AG09319 (cell line): ENCODE measurements around the gene ARAF.

Experiments
- DNase-seq: peaks from one replicate; pipeline ENCODE4 v3.0.0-alpha.2; 2010; ENCODE audit warnings: low read depth; ENCODE audit errors: extremely low read depth
- CTCF ChIP-seq: IDR thresholded peaks from 2 replicates; pipeline ENCODE4 v1.5.1; 2011; ENCODE audit warnings: low read depth, mild to moderate bottlenecking, inconsistent platforms, low read length, moderate library complexity

ARAF gene

DNA sequence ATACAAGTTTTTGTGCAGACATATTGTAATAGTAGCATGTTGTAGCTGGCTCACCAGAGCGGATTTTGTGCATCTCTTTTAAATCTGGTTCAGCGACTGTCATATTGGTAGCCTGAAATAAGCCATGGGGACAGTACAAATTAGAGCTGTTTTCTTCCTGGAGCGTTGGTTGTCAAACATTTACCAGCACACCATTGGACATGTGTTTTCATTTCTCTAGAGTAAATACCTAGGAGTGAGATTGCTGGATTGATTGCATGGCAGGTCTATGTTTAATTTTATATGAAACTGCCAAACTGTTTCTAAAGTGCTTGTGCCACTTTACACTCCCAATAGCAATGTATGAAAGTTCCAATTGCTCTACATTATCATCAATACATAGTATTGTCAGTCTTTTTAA, 2.6 kb upstream of the ARAF start:
- DNase-seq, result no peak
- TF ChIP-seq CTCF, result no peak

- no peak for DNase-seq
- TF ChIP-seq CTCF, result no peak
These were observed 649 bp upstream of the ARAF start for GRCh38 chrX:47560179-47560933.

- no peak for DNase-seq
- TF ChIP-seq CTCF, result no peak
These were observed 700 bp downstream of the ARAF start for GRCh38 chrX:47561659-47562151.

DNA sequence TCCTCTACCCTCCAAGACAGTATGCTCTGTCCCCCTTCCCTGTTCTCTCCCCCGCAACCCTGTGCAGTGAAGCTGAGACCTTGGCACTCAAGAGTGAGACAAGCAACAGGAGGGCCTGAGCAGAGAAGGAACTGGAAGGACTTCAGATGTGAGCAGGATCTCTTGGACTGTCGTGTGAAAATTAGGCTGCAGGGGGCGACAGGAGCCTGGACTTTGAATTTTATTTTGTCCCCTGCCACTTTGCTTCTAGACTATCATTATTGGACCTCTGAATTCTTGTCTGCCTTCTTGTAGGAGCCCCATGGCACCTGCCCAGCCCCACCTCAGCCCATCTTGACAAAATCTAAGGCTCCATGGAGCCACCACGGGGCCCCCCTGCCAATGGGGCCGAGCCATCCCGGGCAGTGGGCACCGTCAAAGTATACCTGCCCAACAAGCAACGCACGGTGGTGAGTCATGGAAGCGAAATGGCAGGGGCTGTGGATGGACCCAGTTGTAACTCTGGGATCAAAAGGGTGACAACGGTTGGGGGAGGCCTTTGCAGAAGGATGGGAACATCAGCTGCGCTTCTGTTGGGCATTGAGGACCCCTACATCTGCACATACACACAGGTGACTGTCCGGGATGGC, 1.7 kb downstream of the ARAF start:
- DNase-seq, result no peak
- peak; percentile 27 for TF ChIP-seq CTCF

DNA sequence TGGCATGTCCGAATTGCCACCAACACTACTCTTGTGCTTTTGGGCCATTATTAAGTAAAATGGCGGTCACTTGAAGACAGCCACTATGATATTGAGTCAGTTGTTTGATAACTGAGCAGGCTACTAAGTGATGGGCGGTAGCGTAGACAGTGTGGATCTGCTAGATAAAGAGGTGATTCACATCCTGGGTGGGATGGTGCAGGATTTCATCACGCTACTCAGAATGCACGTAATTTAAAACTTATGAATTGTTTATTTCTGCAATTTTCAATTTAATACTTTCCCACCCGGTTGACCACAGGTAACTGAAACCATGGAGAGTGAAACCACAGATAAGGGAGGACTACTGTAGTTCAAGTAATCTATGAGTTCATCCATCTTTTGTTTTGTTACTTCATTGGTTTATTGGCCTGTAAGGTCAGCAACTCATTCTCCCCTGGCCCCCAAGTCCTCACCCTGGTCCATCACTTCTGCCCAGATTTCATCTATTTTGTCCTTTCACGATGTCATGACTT, 2.9 kb downstream of the ARAF start:
- TF ChIP-seq CTCF, result no peak
- DNase-seq, result no peak

DNA sequence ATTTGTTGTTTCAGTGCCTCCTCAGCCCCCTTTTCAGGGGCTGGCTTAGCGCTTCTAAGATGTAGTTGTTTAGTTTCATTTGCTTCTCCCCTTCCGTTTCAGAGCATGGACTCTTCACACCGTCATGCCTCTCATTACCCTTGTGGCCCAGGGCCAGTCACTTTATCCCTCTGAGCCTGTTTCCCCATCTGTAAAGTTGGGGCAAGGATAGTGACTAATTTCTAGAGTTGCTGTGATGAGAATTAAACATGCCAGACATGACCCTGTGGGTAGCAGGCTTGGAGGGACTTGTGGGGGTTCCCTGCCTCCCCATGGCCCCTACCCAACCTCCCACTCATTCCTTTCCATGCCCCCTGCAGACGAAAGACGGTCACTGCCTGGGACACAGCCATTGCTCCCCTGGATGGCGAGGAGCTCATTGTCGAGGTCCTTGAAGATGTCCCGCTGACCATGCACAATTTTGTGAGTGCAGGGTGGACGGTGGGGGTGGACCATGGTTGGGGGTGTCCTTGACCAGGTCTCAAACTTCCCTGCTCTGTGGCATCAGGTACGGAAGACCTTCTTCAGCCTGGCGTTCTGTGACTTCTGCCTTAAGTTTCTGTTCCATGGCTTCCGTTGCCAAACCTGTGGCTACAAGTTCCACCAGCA, 3.6 kb downstream of the ARAF start:
- no peak for TF ChIP-seq CTCF
- no peak for DNase-seq

GRCh38 chrX:47566841-47567240, 5.8 kb downstream of the ARAF start:
- DNase-seq, result no peak
- TF ChIP-seq CTCF, result no peak
